ENCODE measurements around the gene CHRNA3. TPM values are rescaled to one million over a fixed set of nuclear protein-coding genes. Genes with fewer than 3 reads are reported as not detected.
A peak's percentile ranks its signal among the peaks of the same experiment; 100 is the strongest.

CHRNA3 gene
- total and polyA plus RNA-seq, 12 donors = 0.04 to 9.2 (median 0.54) TPM; not detected in 4

DNA sequence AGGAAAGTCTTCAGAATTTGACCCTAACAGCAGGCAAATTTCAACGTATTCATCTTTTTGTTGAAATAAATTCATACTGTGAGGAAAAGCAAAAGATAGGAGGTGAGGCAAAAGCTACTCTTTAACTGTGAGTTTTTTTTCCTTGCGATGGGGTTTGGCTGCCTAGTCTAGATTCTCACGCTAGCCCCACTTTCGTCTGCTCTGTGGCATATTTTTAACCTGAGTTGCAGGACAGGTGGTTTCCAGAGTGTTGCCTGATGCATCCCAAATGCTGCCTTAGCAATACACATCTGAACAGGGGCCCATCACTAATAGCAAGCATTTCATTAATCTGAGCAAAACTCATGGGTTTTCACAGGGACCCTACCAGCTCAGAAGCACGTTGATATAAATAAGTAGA, 68.9 kb downstream of the CHRNA3 start:
- H3K27ac ChIP-seq = no peak overlapping the region
- H3K4me3 ChIP-seq = no peak overlapping the region
- DNase-seq (no peak), ATAC-seq (no peak)
- TF ChIP-seq, protein P1, sequence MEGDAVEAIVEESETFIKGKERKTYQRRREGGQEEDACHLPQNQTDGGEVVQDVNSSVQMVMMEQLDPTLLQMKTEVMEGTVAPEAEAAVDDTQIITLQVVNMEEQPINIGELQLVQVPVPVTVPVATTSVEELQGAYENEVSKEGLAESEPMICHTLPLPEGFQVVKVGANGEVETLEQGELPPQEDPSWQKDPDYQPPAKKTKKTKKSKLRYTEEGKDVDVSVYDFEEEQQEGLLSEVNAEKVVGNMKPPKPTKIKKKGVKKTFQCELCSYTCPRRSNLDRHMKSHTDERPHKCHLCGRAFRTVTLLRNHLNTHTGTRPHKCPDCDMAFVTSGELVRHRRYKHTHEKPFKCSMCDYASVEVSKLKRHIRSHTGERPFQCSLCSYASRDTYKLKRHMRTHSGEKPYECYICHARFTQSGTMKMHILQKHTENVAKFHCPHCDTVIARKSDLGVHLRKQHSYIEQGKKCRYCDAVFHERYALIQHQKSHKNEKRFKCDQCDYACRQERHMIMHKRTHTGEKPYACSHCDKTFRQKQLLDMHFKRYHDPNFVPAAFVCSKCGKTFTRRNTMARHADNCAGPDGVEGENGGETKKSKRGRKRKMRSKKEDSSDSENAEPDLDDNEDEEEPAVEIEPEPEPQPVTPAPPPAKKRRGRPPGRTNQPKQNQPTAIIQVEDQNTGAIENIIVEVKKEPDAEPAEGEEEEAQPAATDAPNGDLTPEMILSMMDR (IDR thresholded peaks at IDR 0.05) = no peak
- intact Hi-C loops (cut with DNase I) = no loop called here
- H3K27me3 ChIP-seq = no peaks in the 10 kb centered on the region
- 87 to 91% methylated on average over 5 of the region's 5 CpGs for WGBS, 2 donors
- peaks cover 0 to 46% (median 42%) of the 10 kb centered on the region in 9 donors for H3K36me3 ChIP-seq
- H3K4me1 ChIP-seq = no peaks in the 10 kb centered on the region
- H3K9me3 ChIP-seq = no peaks in the 10 kb centered on the region

DNA sequence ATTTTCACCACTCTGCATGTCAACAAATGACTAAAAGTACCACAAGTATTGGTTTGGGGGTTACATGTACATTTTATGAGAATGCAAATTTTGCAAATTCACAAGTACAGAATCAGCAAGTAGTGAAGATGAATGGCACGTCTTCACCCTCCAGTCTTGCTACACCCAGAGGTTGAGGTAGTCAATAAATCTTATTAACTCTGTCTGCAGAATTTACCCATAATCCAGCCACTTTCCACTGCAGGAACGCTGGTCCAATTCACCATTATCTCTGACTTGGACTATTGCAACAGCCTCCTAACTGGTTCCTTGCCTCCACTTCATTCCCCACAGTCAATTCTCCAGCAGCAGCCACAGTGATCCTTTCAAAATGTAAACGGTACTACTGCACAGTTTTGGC, 70.0 kb downstream of the CHRNA3 start:
- Histone ChIP-seq H3K27me3 (no peaks in the 10 kb centered on the region), H3K4me3 (no peak overlapping the region), H3K4me1 (no peaks in the 10 kb centered on the region), H3K9me3 (no peaks in the 10 kb centered on the region), H3K27ac (no peak overlapping the region), H3K36me3 (peaks cover 0 to 57% (median 52%) of the 10 kb centered on the region in 9 donors)
- no peak for DNase-seq
- 77 to 84% methylated on average over 3 of the region's 3 CpGs for WGBS, 2 donors
- intact Hi-C loops (cut with DNase I) = no loop called here
- no peak for ATAC-seq
- TF ChIP-seq, protein P1 (IDR thresholded peaks at IDR 0.05) = no peak

DNA sequence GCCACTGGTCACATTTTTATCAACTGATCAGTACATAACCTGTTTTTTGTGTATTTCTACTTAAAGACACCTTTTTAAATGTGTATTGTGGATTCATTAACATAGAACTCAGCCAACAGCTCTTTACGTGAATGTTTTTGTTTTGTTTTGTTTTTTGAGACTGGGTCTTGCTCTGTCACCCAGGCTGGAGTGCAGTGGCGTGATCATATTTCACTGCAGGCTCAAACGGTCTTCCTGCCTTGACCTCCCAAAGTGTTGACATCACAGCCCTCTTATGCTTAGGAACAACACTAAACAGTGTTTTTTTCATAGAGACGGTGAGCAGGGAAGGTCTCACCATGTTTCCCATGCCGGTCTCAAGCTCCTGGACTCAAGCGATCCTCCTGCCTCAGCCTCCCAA, 70.6 kb downstream of the CHRNA3 start:
- DNase-seq = no peak
- TF ChIP-seq, protein P1 (IDR thresholded peaks at IDR 0.05) = no peak
- H3K36me3 ChIP-seq = peaks cover 0 to 63% (median 59%) of the 10 kb centered on the region in 9 donors
- H3K4me1 ChIP-seq = no peaks in the 10 kb centered on the region
- H3K27ac ChIP-seq = no peak overlapping the region
- H3K4me3 ChIP-seq = no peak overlapping the region
- no peaks in the 10 kb centered on the region for H3K27me3 ChIP-seq
- ATAC-seq = peak in 1 of 8 donors; percentile 30
- H3K9me3 ChIP-seq = no peaks in the 10 kb centered on the region
- 76 to 77% methylated on average over 6 of the region's 6 CpGs for WGBS, 2 donors
- intact Hi-C loops (cut with DNase I) = no loop called here

Other genes starting within 250 kb of the CHRNA3 start
- gene IREB2, start 182.8 kb downstream of the CHRNA3 start, total RNA-seq = 10 to 100 TPM; 27.1 to 39.8 (median 31.5) TPM
- 1 to 10 TPM; 6.0 to 6.8 TPM for gene IREB2, start 182.8 kb downstream of the CHRNA3 start, polyA plus RNA-seq
- gene HYKK, start 113.4 kb downstream of the CHRNA3 start, total RNA-seq = 1 to 10 TPM; 4.3 to 7.7 (median 7.1) TPM
- gene HYKK, start 113.4 kb downstream of the CHRNA3 start, polyA plus RNA-seq = 1 to 10 TPM; 2.2 to 3.6 TPM
- 100 to 1,000 TPM in 9 of 10 donors, 10 to 100 TPM in 1; 89.4 to 133 (median 113) TPM for gene PSMA4, start 80.6 kb downstream of the CHRNA3 start, total RNA-seq
- 100 to 1,000 TPM; 155 to 185 TPM for gene PSMA4, start 80.6 kb downstream of the CHRNA3 start, polyA plus RNA-seq
- 1 to 10 TPM in 9 of 10 donors, under 1 TPM in 1; 0.49 to 3.9 (median 2.4) TPM for gene CHRNA5, start 55.5 kb downstream of the CHRNA3 start, total RNA-seq
- gene CHRNA5, start 55.5 kb downstream of the CHRNA3 start, polyA plus RNA-seq = 1 to 10 TPM in 1 of 2 donors, under 1 TPM in 1; 0.51 to 1.0 TPM
- gene CHRNB4, start 20.2 kb upstream of the CHRNA3 start, total RNA-seq = under 1 TPM in 2 of 10 donors, not detected in 8; 0.11 to 0.13 TPM
- under 1 TPM in 1 of 2 donors, not detected in 1; 0.01 TPM for gene CHRNB4, start 20.2 kb upstream of the CHRNA3 start, polyA plus RNA-seq
- 10 to 100 TPM in 9 of 10 donors, 1 to 10 TPM in 1; 8.8 to 41.2 (median 17.9) TPM for gene ADAMTS7, start 190.5 kb upstream of the CHRNA3 start, total RNA-seq
- gene ADAMTS7, start 190.5 kb upstream of the CHRNA3 start, polyA plus RNA-seq = 10 to 100 TPM in 1 of 2 donors, 1 to 10 TPM in 1; 3.5 to 47.0 TPM

All from heart right ventricle (tissue), 16 donors.